Duodenal mucosa (tissue), 2 donors: Measurements from ENCODE around the gene UNC5B.

ENCODE experiments used
- H3K27ac ChIP-seq: one replicate; pipeline ENCODE4 v1.7.0; 2013; ENCODE audit warnings: low read depth, low read length
- H3K27me3 ChIP-seq, 2 donors: one replicate each; pipeline ENCODE4 v1.7.0; 2013; ENCODE audit warnings: low read length in 2 of 2, control low read depth in 1 of 2; ENCODE audit not compliant: insufficient read depth in 2 of 2, control insufficient read depth in 1 of 2
- H3K36me3 ChIP-seq, 2 donors: one replicate each; pipeline ENCODE4 v1.7.0; 2013; ENCODE audit warnings: low read length in 2 of 2, control low read depth in 1 of 2; ENCODE audit not compliant: insufficient read depth in 2 of 2, control insufficient read depth in 1 of 2
- H3K4me1 ChIP-seq, 2 donors: one replicate each; pipeline ENCODE4 v1.7.0; 2013; ENCODE audit warnings: low read length in 2 of 2, control low read depth in 1 of 2; ENCODE audit not compliant: insufficient read depth in 2 of 2, control insufficient read depth in 1 of 2
- H3K4me3 ChIP-seq, 2 donors: one replicate each; pipeline ENCODE4 v1.7.0; 2013; ENCODE audit warnings: low read length in 2 of 2, low read depth in 1 of 2
- H3K9ac ChIP-seq, 2 donors: one replicate each; pipeline ENCODE4 v1.7.0; 2013; ENCODE audit warnings: low read length in 2 of 2, low read depth in 1 of 2
- H3K9me3 ChIP-seq, 2 donors: one replicate each; pipeline ENCODE4 v1.7.0; 2013; ENCODE audit warnings: low read length in 2 of 2, control low read depth in 1 of 2; ENCODE audit not compliant: control insufficient read depth in 1 of 2

Gene UNC5B

DNA sequence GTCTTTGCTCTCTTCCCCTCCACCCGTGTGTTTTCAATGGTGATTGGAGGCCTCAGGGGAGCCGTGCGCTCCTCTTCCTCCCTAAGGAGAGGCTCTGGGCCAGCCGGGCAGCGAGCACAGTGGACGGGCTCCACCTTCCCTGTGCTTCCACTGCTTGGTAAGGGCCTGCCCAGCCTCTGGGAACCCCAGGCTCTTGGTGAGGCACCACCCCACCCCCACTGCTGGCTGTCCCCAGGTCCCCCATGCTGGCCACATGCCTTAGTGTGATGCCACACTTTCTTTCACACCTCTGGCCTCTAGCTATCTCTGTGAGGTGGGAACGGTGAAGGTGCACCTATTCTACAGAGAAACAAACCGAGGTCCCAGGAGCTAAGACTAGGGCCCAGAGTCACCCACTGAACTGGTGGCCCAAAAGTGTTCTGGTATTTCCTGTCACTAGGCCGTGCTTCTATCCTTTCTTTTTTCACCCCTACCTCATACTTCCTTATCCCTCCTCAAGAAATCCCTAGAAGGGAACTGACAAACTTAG is 53.3 kb downstream of the UNC5B start:
- Histone ChIP-seq H3K4me1 (peaks cover 0 to 8% of the 10 kb centered on the region in 2 donors), H3K9ac (no peak overlapping the region)

DNA sequence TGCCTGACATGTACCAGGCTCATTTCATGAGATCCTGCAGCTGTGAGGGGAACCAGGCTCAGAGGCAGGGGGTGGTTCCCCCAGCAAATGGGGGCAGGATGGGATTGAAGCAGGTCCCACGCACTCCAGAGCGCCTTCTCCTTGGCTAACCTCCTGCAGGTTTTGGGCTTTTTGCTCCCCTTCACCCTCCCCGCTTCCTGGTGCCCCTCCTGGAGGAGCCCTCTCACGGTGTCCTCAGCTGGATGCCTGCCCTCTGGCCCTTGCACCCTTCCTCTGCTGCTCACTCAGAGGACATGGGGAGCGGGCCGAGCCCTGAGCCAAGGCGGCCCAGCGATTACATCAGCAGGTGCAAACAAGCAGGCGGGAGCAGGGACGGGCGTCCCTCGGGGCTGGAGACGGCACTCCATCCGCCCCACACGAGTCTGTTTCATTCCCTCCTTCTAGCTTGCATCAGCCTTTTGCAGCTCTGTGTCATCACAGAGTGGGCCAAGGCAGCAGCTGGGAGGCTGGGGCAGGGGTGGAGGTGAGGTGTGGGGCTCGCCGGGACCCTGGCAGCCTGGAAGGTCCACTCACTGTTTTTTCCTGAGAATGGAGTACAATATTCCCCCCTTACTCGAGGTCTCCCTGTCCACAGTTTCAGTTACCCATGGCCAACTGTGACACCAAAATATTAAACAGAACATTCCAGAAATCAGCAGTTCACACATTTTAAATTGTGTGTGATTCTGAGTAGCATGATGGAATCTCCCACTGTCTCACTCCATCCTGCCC is 54.0 kb downstream of the UNC5B start:
- Histone ChIP-seq H3K27me3 (no peaks in the 10 kb centered on the region), H3K9me3 (no peaks in the 10 kb centered on the region), H3K9ac (no peak overlapping the region), H3K36me3 (no peaks in the 10 kb centered on the region), H3K27ac (no peak overlapping the region), H3K4me3 (no peak overlapping the region), H3K4me1 (peaks cover 0 to 8% of the 10 kb centered on the region in 2 donors)

More for the DNA sequence above, 53.3 kb downstream of the UNC5B start:
- Histone ChIP-seq H3K9me3 (no peaks in the 10 kb centered on the region), H3K27ac (no peak overlapping the region), H3K36me3 (no peaks in the 10 kb centered on the region), H3K27me3 (no peaks in the 10 kb centered on the region), H3K4me3 (no peak overlapping the region)

DNA sequence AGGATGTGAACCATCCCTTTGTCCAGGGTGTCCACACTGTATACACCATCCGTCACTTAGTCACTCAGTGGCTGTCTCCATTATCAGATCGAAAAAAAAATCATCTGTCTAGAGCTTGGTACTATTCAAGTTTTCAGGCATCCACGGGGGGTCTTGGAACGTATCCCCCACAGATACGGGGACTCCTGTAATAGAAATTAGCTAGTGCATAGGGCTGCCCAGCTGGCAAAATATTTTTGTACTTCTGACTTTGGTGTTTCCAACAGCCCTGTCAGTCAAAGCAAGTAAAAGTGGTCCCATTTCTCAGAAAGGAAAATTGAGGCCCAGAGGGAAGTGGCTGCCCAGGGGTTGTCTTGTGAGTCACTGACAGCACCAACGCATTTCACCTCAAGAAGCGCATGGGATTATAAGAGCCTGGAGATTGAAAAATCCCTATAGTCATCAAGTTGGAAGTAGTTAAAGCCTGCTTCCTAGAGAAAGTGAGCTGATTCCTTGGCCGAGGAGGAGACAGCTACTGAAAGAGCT is 54.6 kb downstream of the UNC5B start:
- Histone ChIP-seq H3K9ac (no peak overlapping the region), H3K36me3 (no peaks in the 10 kb centered on the region), H3K9me3 (no peaks in the 10 kb centered on the region), H3K27ac (no peak overlapping the region), H3K27me3 (no peaks in the 10 kb centered on the region), H3K4me1 (peaks cover 0 to 8% of the 10 kb centered on the region in 2 donors), H3K4me3 (no peak overlapping the region)

DNA sequence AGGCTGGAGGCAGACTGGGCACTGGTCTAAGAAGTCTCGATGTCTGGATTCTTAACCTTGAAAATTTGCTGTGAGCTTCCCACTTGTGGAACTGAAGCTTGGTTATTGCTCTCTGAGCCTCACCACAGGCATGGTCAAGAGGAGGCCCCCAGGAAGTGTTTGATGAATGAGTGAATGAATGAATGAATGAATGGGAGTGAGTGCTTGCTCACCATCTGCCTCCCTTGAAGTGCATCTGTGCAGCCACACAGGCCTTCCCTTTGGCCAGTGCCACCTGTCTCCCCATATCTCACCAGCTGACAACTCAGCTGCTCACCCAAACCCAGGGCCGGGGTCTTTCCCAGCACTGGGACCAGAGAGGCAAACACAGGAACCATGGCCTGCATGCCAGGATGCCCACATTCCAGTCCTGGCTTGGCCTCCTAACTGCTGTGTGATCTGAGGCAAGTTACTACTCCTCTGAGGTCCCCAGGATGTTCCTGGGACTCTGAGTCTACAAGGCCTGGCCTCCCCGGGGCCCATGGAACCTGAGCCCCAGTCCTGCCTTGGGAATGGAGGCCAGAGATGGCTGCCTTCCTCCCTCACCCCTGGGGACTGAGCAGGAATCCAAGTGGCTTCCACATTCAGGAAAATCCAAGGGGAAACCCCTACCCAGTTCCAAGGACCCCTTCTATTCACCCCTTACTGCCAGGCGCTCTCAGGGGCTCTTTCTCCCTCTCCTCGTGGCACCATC is 55.3 kb downstream of the UNC5B start:
- no peaks in the 10 kb centered on the region for H3K27me3 ChIP-seq
- no peak overlapping the region for H3K4me3 ChIP-seq
- no peak overlapping the region for H3K27ac ChIP-seq
- no peak overlapping the region for H3K9ac ChIP-seq
- H3K36me3 ChIP-seq: no peaks in the 10 kb centered on the region
- H3K4me1 ChIP-seq: peaks cover 0 to 8% of the 10 kb centered on the region in 2 donors
- no peaks in the 10 kb centered on the region for H3K9me3 ChIP-seq

DNA sequence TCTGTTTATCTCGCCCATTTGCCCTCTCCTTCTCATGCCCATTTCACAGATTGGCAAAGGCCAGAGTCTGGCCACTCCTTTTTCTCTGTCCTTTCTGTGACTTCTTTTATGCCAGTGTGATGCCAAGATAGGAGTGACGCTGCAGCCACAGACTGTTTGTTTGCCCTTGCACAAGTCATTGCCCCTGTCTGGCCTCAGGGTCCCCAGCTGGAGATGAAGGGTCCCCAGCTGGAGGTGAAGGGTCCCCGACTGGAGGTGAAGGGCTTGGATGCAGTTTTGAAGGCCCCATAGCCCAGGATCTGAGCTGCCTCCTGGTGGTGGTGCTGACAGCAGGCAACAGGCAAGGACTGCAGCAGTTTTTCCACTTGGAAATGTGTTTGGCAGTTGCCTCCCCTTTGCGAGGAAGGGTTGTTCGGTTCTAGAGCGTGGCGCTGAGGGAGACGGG is 55.9 kb downstream of the UNC5B start:
- H3K36me3 ChIP-seq: no peaks in the 10 kb centered on the region
- H3K9ac ChIP-seq: no peak overlapping the region
- no peaks in the 10 kb centered on the region for H3K27me3 ChIP-seq
- H3K9me3 ChIP-seq: no peaks in the 10 kb centered on the region
- no peak overlapping the region for H3K4me3 ChIP-seq
- no peak overlapping the region for H3K27ac ChIP-seq
- peaks cover 0 to 8% of the 10 kb centered on the region in 2 donors for H3K4me1 ChIP-seq

DNA sequence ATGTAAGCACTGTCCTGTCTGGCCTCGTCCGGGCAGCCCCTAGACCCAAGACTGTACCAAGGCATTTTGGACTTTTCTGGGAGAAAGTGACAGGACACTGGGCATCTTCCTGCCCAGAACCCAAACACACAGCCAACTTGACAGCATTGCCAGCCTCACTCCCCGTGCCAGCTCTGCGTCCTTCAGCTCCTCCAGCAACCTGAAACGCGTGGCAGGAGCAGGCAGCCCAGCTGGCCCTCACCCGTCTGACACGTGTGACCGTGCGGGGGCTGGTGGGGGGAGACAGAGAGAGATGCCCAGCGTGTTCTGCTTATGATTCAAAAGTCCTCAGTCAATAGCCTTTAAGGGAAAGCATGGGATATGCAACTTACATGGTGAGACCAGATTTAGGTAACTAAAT is 56.4 kb downstream of the UNC5B start:
- H3K27me3 ChIP-seq: no peaks in the 10 kb centered on the region
- H3K4me3 ChIP-seq: no peak overlapping the region
- peaks cover 0 to 8% of the 10 kb centered on the region in 2 donors for H3K4me1 ChIP-seq
- no peaks in the 10 kb centered on the region for H3K36me3 ChIP-seq
- H3K27ac ChIP-seq: no peak overlapping the region
- no peaks in the 10 kb centered on the region for H3K9me3 ChIP-seq
- no peak overlapping the region for H3K9ac ChIP-seq

DNA sequence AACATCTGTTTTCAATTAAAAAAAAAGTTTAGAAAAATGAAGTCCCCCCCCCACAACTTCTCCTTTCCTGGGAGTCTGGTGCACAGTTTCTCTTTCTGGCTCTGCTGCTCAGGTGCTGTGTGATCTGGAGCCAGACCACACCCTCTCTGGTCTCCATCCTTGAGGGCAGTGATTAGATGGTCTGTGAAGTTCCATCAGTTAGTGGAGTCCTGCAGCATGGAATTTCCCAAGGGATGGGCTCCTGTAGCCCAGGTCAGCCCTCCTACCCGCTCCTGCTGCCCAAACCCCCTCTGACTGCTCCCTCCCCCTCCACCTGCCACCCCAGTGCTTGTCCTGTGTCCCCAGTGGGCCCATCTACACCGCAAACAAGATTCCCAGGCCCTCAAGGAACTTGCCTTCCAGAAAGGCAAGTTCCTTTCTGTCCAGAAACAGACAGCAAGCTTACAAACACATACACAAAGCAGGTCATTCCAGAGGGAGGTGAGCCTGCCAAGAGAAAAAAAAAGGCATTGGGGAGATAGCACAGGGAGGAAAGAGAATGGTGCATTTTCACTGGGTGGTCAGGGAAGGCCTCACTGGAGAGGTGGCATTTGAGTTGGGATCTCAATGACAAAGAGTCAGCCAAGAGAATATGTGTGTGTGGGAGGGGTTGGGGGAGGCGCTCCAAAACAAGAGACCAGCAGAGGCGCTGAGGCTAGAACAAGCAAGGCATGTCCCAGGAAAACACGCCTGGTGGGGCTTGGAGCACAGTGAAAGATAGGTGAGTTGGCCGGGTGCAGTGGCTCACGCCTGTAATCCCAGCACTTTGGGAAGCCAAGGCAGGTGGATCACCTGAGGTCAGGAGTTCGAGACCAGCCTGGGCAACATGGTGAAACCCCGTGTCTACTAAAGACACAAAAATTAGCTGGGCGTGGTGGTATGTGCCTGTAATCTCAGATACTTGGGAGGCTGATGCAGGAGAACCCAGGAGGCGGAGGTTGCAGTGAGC is 57.2 kb downstream of the UNC5B start:
- peaks cover 0 to 8% of the 10 kb centered on the region in 2 donors for H3K4me1 ChIP-seq
- no peak overlapping the region for H3K4me3 ChIP-seq
- H3K9ac ChIP-seq: no peak overlapping the region
- H3K27ac ChIP-seq: no peak overlapping the region
- H3K9me3 ChIP-seq: no peaks in the 10 kb centered on the region
- no peaks in the 10 kb centered on the region for H3K27me3 ChIP-seq
- H3K36me3 ChIP-seq: no peaks in the 10 kb centered on the region

DNA sequence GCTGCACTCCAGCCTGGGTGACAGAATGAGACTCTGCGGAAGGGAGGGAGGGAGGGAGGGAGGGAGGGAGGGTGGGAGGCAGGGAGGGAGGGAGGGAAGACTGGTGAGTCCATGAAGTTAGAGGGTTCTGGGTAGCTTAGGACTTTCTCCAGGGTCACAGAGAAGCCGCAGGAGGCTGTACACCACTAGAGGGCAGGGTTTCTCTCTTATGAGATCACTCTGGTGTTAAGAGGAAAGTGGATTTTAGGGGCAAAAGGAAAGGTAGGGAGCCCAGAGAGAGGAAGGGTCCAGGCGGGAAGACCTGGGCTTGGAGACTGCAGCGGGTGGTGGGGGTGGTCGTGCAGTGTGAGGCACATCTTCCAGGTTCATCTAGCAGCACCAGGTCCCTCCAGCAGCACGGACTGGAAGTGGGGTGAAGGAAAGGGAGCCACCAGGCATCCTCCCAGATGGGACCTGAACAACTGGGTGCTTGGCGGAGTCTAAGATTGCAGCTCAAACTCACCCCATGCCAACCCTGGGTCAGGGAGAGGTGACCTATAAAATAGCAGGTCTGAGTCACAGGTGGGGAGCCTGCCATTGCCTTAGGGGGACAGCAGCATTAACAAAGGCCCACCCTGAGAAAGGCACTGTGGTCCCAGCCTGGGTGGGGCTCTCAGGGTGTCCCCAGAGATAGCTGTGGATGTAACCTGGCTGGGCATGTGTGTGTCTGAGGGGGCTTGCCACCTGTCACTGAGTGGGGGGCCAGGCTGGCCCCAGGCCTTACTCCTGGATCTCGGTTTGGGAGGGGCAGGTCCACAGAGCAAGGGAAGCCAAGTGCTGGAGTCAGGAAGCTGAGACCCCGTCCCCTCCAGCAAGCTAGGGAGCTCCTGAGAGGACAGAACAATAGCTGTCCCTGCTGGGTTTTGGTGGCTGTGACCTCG is 58.2 kb downstream of the UNC5B start:
- H3K9ac ChIP-seq: no peak overlapping the region
- no peaks in the 10 kb centered on the region for H3K36me3 ChIP-seq
- no peaks in the 10 kb centered on the region for H3K9me3 ChIP-seq
- H3K27ac ChIP-seq: no peak overlapping the region
- no peaks in the 10 kb centered on the region for H3K27me3 ChIP-seq
- peaks cover 0 to 7% of the 10 kb centered on the region in 2 donors for H3K4me1 ChIP-seq
- no peak overlapping the region for H3K4me3 ChIP-seq

DNA sequence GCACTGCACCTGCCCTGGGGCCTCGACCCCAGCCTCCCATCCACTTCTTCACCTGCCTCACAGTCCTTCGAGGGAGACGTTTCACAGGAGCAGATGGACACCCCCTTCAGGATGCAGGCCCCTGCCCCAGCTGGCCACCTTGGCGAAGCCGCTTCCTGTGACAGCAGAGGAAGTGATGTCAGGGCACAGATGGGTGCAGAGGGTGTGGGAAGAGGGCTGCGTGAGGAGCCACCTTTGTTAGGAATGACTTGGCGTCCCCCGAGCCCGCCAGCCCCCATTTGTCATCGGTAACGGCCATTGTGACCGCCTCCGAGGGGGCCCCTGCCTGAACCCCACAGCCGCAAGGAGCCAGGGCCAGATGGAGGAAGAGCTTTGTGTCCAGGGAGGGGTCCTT is 59.3 kb downstream of the UNC5B start:
- no peaks in the 10 kb centered on the region for H3K27me3 ChIP-seq
- no peaks in the 10 kb centered on the region for H3K36me3 ChIP-seq
- no peak overlapping the region for H3K9ac ChIP-seq
- no peaks in the 10 kb centered on the region for H3K4me1 ChIP-seq
- no peak overlapping the region for H3K4me3 ChIP-seq
- no peaks in the 10 kb centered on the region for H3K9me3 ChIP-seq
- no peak overlapping the region for H3K27ac ChIP-seq
